Amygdala (tissue), 56 donors: ENCODE data around the gene ANXA2R.
"Not testable (repeated sequence)": the region's sequence is repeated elsewhere in the genome, so short reads cannot be mapped to it uniquely, and the experiment has no call there.

ENCODE experiments used
- DNase-seq, 56 donors: peaks; one replicate each; lab custom pipeline; 2025; lab: John Stamatoyannopoulos, UW

ANXA2R gene

GRCh38 chr5:43036856-43037635, 3.1 kb downstream of the ANXA2R start:
- no peak for DNase-seq

GRCh38 chr5:43036409-43036808, 3.7 kb downstream of the ANXA2R start:
- no peak for DNase-seq

- no peak for DNase-seq
Measured at GRCh38 chr5:43034591-43034968, 5.5 kb downstream of the ANXA2R start.

GRCh38 chr5:43033841-43034590, 6.1 kb downstream of the ANXA2R start:
- no peak for DNase-seq

GRCh38 chr5:43027054-43027785, 12.9 kb downstream of the ANXA2R start:
- no peak for DNase-seq

- DNase-seq: not testable (repeated sequence)
Measured at GRCh38 chr5:43025184-43025950, 14.8 kb downstream of the ANXA2R start.

GRCh38 chr5:43024217-43024616, 15.9 kb downstream of the ANXA2R start:
- DNase-seq: no peak

GRCh38 chr5:43021151-43021550, 19.0 kb downstream of the ANXA2R start:
- no peak for DNase-seq

- no peak for DNase-seq
Measured at GRCh38 chr5:43020399-43020746, 19.7 kb downstream of the ANXA2R start.

GRCh38 chr5:43019614-43020398, 20.3 kb downstream of the ANXA2R start:
- DNase-seq: peak in 1 of 56 donors; percentile 10

- no peak for DNase-seq
Measured at GRCh38 chr5:43019291-43019613, 20.9 kb downstream of the ANXA2R start.

- DNase-seq: no peak
Measured at GRCh38 chr5:43017428-43017815, 22.7 kb downstream of the ANXA2R start.

GRCh38 chr5:43016217-43016779, 23.8 kb downstream of the ANXA2R start:
- DNase-seq: no peak

GRCh38 chr5:43014522-43014921, 25.6 kb downstream of the ANXA2R start:
- no peak for DNase-seq

- DNase-seq: no peak
Measured at GRCh38 chr5:43010935-43011315, 29.2 kb downstream of the ANXA2R start.

- peak in 45 of 56 donors; percentile 8 to 83 (median 48) for DNase-seq
Measured at GRCh38 chr5:43008363-43009153, 31.6 kb downstream of the ANXA2R start.

- peak in 11 of 56 donors; percentile 15 to 79 (median 43) for DNase-seq
Measured at GRCh38 chr5:43007911-43008362, 32.2 kb downstream of the ANXA2R start.

- DNase-seq: peak in 48 of 56 donors; percentile 7 to 83 (median 47)
Measured at GRCh38 chr5:43007246-43007910, 32.7 kb downstream of the ANXA2R start.
